Kidney (tissue), 14 donors: ENCODE measurements around the gene CMIP. TPM values are rescaled to one million over a fixed set of nuclear protein-coding genes. Genes with fewer than 3 reads are reported as not detected.

Experiments
- DNase-seq, 5 donors: peaks; one replicate each; pipeline ENCODE4 v3.0.0-alpha.2; 2013 to 2020
- FAIRE-seq: peaks from 2 replicates; lab custom pipeline; 2012; peaks lifted over from hg19 to GRCh38; lab: Jason Lieb, UNC
- H3K27ac ChIP-seq, 2 donors: one replicate each; pipeline ENCODE4 v1.7.0; 2013; ENCODE audit warnings: low read depth in 2 of 2, low read length in 2 of 2, inconsistent platforms in 1 of 2
- H3K27me3 ChIP-seq: one replicate; pipeline ENCODE4 v1.7.1; 2013; ENCODE audit warnings: low read length, inconsistent platforms; ENCODE audit not compliant: control insufficient read depth, insufficient read depth
- H3K36me3 ChIP-seq, 3 donors: one replicate each; pipeline versions ENCODE4 v1.7.0 to v1.7.1; 2013; ENCODE audit warnings: low read length in 3 of 3, control low read depth in 1 of 3, inconsistent platforms in 1 of 3; ENCODE audit not compliant: insufficient read depth in 3 of 3, control insufficient read depth in 2 of 3
- H3K4me1 ChIP-seq, 3 donors: one replicate each; pipeline versions ENCODE4 v1.7.0 to v1.7.1; 2013; ENCODE audit warnings: low read length in 3 of 3, inconsistent platforms in 1 of 3, low read depth in 1 of 3; ENCODE audit not compliant: control insufficient read depth in 2 of 3, insufficient read depth in 2 of 3
- H3K4me3 ChIP-seq, 3 donors: one replicate each; pipeline versions ENCODE4 v1.7.0 to v1.8.1; 2013; ENCODE audit warnings: low read length in 3 of 3, control low read depth in 1 of 3, inconsistent platforms in 1 of 3
- H3K9ac ChIP-seq, 3 donors: one replicate each; pipeline versions ENCODE4 v1.7.0 to v1.7.1; 2013; ENCODE audit warnings: low read length in 3 of 3, control low read depth in 1 of 3, inconsistent platforms in 1 of 3
- H3K9me3 ChIP-seq, 3 donors: one replicate each; pipeline versions ENCODE4 v1.7.0 to v1.7.1; 2013; ENCODE audit warnings: low read length in 3 of 3, control low read depth in 1 of 3, inconsistent platforms in 1 of 3; ENCODE audit not compliant: control insufficient read depth in 2 of 3, insufficient read depth in 1 of 3
- CTCF ChIP-seq: IDR thresholded peaks from 3 replicates; pipeline ENCODE4 v1.5.1; 2012; ENCODE audit warnings: mild to moderate bottlenecking, moderate library complexity, borderline replicate concordance; ENCODE audit not compliant: insufficient read depth; ENCODE audit errors: extremely low read depth
- intact Hi-C: fragments of 100-400 bp; cut with DNase I; formaldehyde crosslinking; loops from one replicate; pipeline ENCODE4 v1.11.1; 2022
- polyA plus RNA-seq: library from polyadenylated mRNA; stranded (reverse); fragments of 350-450 nt; fragmentation: Illumina TruSeq; extraction: RNeasy Lipid Tissue Mini Kit (QIAGEN cat#74804); gene quantifications from one replicate; pipeline ENCODE4 v1.2.3, GENCODE V29; 2014; ENCODE audit warnings: low read depth, low replicate concordance; ENCODE audit not compliant: insufficient read depth
- total RNA-seq: library from RNA; stranded (reverse); fragmentation: NEBNext Ultra II Directional; extraction: Animal tissue kit (Norgen Biotek cat#: 25700); gene quantifications from one replicate; pipeline ENCODE4 v1.2.1, GENCODE V29; 2021
- donor health status: control.
- donor health status: control.
- donor health status: control.
- donor health status: control.
- donor health status: control.
- donor health status: DM: yes; HTN: yes; CAD: no.
- donor health status: Normal renal cell carcinoma (clear cell type).

CMIP gene
- total and polyA plus RNA-seq, 2 donors from 2014 or later: 16.6 to 65.7 TPM

GRCh38 chr16:81698310-81698641, 253.7 kb downstream of the CMIP start:
- DNase-seq: no peak
- H3K36me3 ChIP-seq: peaks cover under 1 to 45% (median 30%) of the 10 kb centered on the region in 3 donors
- no peak overlapping the region for H3K9ac ChIP-seq
- no peak for FAIRE-seq
- no peaks in the 10 kb centered on the region for H3K9me3 ChIP-seq
- TF ChIP-seq CTCF: no peak
- peak overlapping the region in 1 of 2 donors; percentile 25 for H3K27ac ChIP-seq
- H3K4me1 ChIP-seq: no peaks in the 10 kb centered on the region
- intact Hi-C loops: no loop called here
- H3K27me3 ChIP-seq: no peaks in the 10 kb centered on the region
- no peak overlapping the region for H3K4me3 ChIP-seq

- TF ChIP-seq CTCF: no peak
- intact Hi-C loops: no loop called here
- DNase-seq (peak in 1 of 5 donors; percentile 50), FAIRE-seq (no peak)
- Histone ChIP-seq H3K4me1 (no peaks in the 10 kb centered on the region), H3K4me3 (no peak overlapping the region), H3K27me3 (no peaks in the 10 kb centered on the region), H3K27ac (no peak overlapping the region), H3K36me3 (peaks cover 2 to 37% (median 27%) of the 10 kb centered on the region in 3 donors), H3K9ac (no peak overlapping the region), H3K9me3 (no peaks in the 10 kb centered on the region)
Measured at GRCh38 chr16:81699596-81699995, 255.0 kb downstream of the CMIP start.

- intact Hi-C loops: no loop called here
- H3K36me3 ChIP-seq: peaks cover 2 to 41% (median 30%) of the 10 kb centered on the region in 3 donors
- H3K4me3 ChIP-seq: no peak overlapping the region
- no peaks in the 10 kb centered on the region for H3K9me3 ChIP-seq
- no peak overlapping the region for H3K9ac ChIP-seq
- H3K4me1 ChIP-seq: no peaks in the 10 kb centered on the region
- no peaks in the 10 kb centered on the region for H3K27me3 ChIP-seq
- no peak for FAIRE-seq
- TF ChIP-seq CTCF: no peak
- peak in 1 of 5 donors; percentile 56 for DNase-seq
- no peak overlapping the region for H3K27ac ChIP-seq
Measured at GRCh38 chr16:81700071-81700779, 255.6 kb downstream of the CMIP start.
